Measurements from ENCODE around the gene NSL1.
A peak's percentile ranks its signal among the peaks of the same experiment; 100 is the strongest.

NSL1 gene

DNA sequence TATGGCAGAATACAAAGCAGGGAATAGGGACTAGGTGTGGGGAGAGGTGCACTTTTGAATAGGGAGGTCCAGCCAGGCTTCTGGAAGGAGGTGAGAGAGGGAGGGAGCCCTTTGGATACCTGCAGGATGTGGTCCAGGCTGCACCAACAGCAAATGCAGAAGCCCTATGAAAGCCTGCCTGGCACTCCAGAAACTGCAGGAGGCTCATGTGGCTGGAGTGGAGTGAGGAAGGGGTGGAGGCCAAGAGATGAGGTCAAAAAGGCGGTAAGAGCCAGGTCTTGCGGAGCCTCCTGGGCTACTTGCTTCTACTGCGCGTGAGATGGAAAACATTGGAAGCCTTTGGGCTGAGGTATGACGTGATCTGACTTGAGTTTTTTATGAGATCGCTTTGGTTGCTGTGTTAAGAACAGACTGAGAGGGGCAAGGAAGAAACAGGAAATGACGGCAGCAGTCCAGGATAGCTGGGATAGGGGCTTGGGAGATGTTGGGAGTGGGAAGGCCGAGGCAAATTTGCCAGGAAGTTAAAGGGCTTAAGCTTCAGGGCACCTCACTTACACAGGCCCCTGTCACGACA is 87.5 kb downstream of the NSL1 start:
- DNase-seq (ENCODE audit: low read depth), result no peak

DNA sequence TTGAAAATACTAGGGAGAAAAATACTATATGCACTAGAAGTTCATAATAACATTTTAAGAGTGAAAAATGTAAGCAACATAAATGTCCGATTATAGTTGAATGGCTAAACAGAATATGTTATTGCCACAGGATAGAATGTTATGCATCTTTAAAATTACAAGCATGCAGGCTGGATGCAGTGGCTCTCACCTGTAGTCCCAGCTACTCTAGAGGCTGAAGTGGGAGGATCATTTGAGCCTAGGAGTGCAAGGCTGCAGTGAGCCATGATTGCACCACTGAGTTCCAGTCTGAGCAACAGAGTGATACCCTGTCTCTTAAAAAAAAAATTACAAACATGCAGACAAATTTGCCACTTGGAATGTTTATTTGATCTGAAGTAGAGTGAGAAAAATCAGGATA is 88.9 kb downstream of the NSL1 start:
- no peak for DNase-seq (ENCODE audit: low read depth)

DNA sequence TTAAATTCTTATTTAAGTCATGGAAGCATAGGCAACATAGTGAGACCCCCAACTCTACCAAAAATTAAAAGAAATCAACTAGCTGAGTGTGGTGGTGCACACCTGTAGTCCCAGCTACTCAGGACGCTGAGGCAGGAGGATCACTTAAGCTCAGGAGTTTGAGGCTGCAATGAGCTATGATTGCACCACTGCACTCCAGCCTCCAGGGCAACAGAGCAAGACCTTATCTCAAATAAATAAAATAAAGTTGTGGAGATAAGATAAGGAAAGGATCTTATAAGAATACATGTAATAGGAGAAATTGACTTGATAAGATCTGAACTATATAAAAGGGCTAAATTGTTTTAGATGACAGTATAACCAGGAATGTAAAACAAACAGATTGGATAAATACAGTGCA is 89.7 kb downstream of the NSL1 start:
- no peak for DNase-seq (ENCODE audit: low read depth)

- DNase-seq (ENCODE audit: low read depth), result no peak
These were observed 90.4 kb downstream of the NSL1 start for GRCh38 chr1:212700892-212701819.

- DNase-seq (ENCODE audit: low read depth), result no peak
These were observed 91.2 kb downstream of the NSL1 start for GRCh38 chr1:212700223-212700891.

DNA sequence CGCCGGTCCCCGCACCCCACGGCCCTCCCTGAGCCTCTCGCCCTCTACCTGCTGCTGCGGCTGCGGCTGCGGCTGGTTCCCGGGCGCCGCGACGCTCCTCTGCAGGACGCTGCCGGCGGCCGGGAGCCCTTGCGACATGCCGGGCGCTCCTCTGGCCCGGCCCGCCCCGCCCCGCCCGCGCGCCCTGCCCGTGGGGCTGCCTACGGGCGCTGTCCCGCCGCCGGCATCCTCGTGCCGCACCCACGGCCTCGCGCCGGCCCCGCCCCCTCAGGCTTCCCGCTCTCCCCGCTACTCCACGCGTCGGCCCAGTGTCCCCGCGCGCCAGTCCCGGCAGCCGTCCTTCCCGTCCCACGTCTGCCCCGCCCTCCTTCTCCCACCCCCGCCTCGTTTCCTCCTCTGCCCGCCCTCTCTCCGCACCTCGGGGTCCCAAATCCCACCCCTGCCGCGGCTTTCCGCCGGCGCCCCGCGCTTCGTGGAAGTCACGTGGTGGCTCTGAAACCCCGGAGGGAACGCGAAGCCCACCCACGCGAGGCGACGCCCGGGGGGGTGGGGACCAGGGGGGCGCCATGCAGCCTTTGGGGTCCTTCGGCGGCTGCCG is 91.9 kb downstream of the NSL1 start, which contains the start of gene BATF3:
TSS of gene BATF3 (minus strand) at position 216 of the 598 bp plus-strand sequence. CDS start at position 138, 78 bp downstream.
- peak; percentile 50 for DNase-seq (ENCODE audit: low read depth)

GRCh38 chr1:212699104-212699624 is 92.4 kb downstream of the NSL1 start:
- no peak for DNase-seq (ENCODE audit: low read depth)

- DNase-seq (ENCODE audit: low read depth), result no peak
These were observed 93.0 kb downstream of the NSL1 start for GRCh38 chr1:212698467-212699103.

GRCh38 chr1:212696721-212697331 is 94.8 kb downstream of the NSL1 start:
- no peak for DNase-seq (ENCODE audit: low read depth)

GRCh38 chr1:212692774-212693644 is 98.6 kb downstream of the NSL1 start:
- no peak for DNase-seq (ENCODE audit: low read depth)

- DNase-seq (ENCODE audit: low read depth), result no peak
These were observed 100.0 kb downstream of the NSL1 start for GRCh38 chr1:212691561-212692071.

DNA sequence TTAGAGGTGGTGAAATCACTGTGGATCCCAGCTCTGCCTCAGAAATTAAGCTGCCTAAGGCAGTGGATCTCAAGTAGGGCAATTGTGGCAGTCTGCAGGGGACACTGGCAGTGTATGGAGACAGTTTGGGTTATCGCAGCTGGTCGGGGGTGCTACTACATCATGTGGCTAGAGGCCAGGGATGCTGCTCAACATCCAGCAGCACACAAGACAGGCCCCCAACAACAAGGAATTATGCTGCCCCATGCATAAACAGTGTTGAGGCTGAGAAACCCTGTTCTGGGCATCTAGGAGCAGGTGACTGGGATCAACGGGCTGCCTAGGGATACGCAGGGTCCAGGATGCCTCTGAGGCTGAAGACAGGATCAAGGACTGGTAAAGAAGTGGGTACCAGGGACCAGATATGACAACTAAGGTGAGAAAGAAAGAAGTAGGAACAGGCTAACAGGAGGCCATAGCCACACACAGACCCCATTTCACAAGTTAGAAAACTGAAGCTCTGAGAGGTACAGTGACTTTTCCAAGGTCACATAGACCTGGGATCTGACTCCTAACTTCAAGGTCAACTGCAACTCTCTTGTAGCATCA is 100.7 kb downstream of the NSL1 start:
- DNase-seq (ENCODE audit: low read depth), result no peak

- DNase-seq (ENCODE audit: low read depth), result no peak
These were observed 101.6 kb downstream of the NSL1 start for GRCh38 chr1:212689758-212690529.

GRCh38 chr1:212689196-212689725 is 102.3 kb downstream of the NSL1 start:
- DNase-seq (ENCODE audit: low read depth), result no peak

DNA sequence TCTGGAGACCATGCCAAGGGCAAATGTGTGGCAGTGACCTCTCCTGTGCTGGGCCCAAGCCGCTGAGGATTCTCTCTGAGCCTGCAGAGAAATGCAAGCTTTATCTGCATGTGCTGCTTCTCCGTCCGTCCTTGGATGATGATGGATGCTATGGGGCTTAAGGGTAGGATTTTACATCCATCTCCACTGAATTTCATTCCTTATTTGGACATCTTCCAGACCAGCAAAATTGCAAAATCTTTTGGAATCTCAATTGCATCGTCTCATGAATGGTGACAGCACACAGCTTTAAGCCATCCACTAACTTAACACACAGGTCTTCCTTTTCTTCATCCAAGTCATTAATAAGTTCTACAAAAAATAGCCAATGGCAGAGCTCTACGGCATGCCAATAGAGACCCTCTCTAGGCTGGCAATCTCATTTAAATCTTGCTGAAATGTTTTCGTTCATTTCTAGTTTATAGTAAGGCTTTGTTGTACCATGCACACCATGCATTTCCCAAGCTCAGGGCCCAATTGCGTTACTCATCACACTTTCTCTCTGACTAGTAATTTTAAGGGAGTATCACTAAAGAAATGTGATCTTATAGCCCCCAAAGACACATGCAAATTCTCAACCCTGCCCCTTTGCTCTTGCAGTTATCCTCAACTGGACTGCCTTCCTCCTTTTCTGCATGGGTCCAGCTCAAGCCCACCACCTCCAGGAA is 103.1 kb downstream of the NSL1 start:
- DNase-seq (ENCODE audit: low read depth), result no peak

- no peak for DNase-seq (ENCODE audit: low read depth)
These were observed 103.8 kb downstream of the NSL1 start for GRCh38 chr1:212687811-212688210.

- no peak for DNase-seq (ENCODE audit: low read depth)
These were observed 105.0 kb downstream of the NSL1 start for GRCh38 chr1:212686591-212686990.

DNA sequence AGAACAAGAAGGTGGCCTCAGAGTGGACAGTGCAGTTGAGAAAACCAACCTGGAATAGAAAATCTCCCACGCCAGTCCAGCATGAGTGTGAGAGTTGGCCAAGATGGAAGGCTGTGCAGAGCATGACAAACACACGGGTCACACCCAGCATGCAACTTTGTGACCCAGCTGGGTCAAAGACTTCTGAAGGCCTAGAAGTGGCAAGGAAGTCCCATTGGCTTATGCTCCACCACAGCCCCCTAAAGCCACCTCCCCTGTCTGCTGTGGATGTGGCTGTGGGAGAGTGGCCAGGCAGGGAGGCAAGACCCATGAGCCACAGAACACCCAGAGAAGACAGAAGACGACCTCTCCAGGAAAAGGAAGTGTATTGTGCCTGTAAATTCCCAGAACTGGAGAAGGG is 105.5 kb downstream of the NSL1 start:
- no peak for DNase-seq (ENCODE audit: low read depth)
